SK-N-SH treated with all-trans-retinoic acid at 6 μM for 48 hours (cell line): ENCODE results near the gene KCTD2.

Experiments used
- ARNTL ChIP-seq: fragments of 450-650 bp; formaldehyde crosslinking; IDR thresholded peaks from 2 replicates; pipeline ENCODE4 v1.5.0; 2020; ENCODE audit warnings: low read depth, mild to moderate bottlenecking, moderate library complexity, borderline replicate concordance
- RARB ChIP-seq: fragments of 250-450 bp; sonication (Bioruptor Pico); IDR thresholded peaks from 2 replicates; pipeline ENCODE4 v1.8.0; 2021; ENCODE audit warnings: mild to moderate bottlenecking, moderate library complexity
- TOX ChIP-seq: fragments of 250-450 bp; sonication (Bioruptor Pico); IDR thresholded peaks from 2 replicates; pipeline ENCODE4 v1.8.0; 2021; ENCODE audit warnings: mild to moderate bottlenecking, moderate library complexity, borderline replicate concordance
- ZC3H10 ChIP-seq: fragments of 250-450 bp; sonication (Bioruptor Pico); IDR thresholded peaks from 2 replicates; pipeline ENCODE4 v1.5.1; 2021; ENCODE audit warnings: mild to moderate bottlenecking, moderate library complexity
- ZFP3 ChIP-seq: fragments of 250-450 bp; sonication (Bioruptor Pico); IDR thresholded peaks from 2 replicates; pipeline ENCODE4 v1.5.0; 2020; ENCODE audit warnings: mild to moderate bottlenecking, moderate library complexity
- ZFP30 ChIP-seq: fragments of 450-650 bp; formaldehyde crosslinking; IDR thresholded peaks from 2 replicates; pipeline ENCODE4 v1.5.0; 2022; ENCODE audit warnings: mild to moderate bottlenecking, moderate library complexity
- ZNF70 ChIP-seq: fragments of 450-650 bp; formaldehyde crosslinking; IDR thresholded peaks from 2 replicates; pipeline ENCODE4 v1.5.0; 2020; ENCODE audit warnings: mild to moderate bottlenecking, moderate library complexity
- ZNF8 ChIP-seq: fragments of 450-650 bp; formaldehyde crosslinking; IDR thresholded peaks from 2 replicates; pipeline ENCODE4 v1.5.0; 2020; ENCODE audit warnings: mild to moderate bottlenecking, moderate library complexity
- TF ChIP-seq, protein P1 (sequence below): fragments of 250-450 bp; sonication (Bioruptor Pico); IDR thresholded peaks from 2 replicates; pipeline ENCODE4 v1.5.1; 2020; ENCODE audit warnings: low read depth, mild to moderate bottlenecking, moderate library complexity
- TF ChIP-seq, protein P2 (sequence below): fragments of 250-450 bp; sonication (Bioruptor Pico); IDR thresholded peaks from 2 replicates; pipeline ENCODE4 v1.5.0; 2020; ENCODE audit warnings: mild to moderate bottlenecking, moderate library complexity
- TF ChIP-seq, protein P3 (sequence below): fragments of 250-450 bp; sonication (Bioruptor Pico); IDR thresholded peaks from 2 replicates; pipeline ENCODE4 v1.8.0; 2020; ENCODE audit warnings: mild to moderate bottlenecking, moderate library complexity, borderline replicate concordance

DNA sequence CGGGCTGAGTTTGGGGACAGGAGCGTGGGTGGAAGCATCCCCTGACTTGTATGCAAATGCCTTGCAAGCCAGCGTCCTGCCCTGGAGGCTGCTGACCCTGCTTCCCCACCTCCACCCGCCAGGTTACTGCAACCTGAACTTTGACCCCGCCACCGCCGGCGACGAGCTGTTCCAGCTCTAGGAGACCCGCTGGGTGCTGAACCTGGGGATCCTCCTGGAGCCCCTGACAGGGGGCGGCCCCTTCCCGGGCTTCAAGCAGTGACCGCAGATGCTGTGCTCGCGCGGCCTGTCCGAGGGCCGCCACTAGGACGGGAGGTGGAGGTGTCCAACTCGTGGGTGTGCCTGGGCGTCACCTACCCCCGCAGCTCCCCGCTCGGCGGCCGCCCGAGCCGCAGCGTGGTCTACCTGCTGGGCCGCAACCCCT lies 30.1 kb downstream of the KCTD2 start:
- TF ChIP-seq, protein P1, sequence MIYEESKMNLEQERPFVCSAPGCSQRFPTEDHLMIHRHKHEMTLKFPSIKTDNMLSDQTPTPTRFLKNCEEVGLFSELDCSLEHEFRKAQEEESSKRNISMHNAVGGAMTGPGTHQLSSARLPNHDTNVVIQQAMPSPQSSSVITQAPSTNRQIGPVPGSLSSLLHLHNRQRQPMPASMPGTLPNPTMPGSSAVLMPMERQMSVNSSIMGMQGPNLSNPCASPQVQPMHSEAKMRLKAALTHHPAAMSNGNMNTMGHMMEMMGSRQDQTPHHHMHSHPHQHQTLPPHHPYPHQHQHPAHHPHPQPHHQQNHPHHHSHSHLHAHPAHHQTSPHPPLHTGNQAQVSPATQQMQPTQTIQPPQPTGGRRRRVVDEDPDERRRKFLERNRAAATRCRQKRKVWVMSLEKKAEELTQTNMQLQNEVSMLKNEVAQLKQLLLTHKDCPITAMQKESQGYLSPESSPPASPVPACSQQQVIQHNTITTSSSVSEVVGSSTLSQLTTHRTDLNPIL (CRISPR knock-in tag), result no peak
- TF ChIP-seq ZFP30 (CRISPR knock-in tag), result no peak
- no peak for TF ChIP-seq ZFP3 (CRISPR knock-in tag)
- no peak for TF ChIP-seq ARNTL (CRISPR knock-in tag)
- TF ChIP-seq, protein P2, sequence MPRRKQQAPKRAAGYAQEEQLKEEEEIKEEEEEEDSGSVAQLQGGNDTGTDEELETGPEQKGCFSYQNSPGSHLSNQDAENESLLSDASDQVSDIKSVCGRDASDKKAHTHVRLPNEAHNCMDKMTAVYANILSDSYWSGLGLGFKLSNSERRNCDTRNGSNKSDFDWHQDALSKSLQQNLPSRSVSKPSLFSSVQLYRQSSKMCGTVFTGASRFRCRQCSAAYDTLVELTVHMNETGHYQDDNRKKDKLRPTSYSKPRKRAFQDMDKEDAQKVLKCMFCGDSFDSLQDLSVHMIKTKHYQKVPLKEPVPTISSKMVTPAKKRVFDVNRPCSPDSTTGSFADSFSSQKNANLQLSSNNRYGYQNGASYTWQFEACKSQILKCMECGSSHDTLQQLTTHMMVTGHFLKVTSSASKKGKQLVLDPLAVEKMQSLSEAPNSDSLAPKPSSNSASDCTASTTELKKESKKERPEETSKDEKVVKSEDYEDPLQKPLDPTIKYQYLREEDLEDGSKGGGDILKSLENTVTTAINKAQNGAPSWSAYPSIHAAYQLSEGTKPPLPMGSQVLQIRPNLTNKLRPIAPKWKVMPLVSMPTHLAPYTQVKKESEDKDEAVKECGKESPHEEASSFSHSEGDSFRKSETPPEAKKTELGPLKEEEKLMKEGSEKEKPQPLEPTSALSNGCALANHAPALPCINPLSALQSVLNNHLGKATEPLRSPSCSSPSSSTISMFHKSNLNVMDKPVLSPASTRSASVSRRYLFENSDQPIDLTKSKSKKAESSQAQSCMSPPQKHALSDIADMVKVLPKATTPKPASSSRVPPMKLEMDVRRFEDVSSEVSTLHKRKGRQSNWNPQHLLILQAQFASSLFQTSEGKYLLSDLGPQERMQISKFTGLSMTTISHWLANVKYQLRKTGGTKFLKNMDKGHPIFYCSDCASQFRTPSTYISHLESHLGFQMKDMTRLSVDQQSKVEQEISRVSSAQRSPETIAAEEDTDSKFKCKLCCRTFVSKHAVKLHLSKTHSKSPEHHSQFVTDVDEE (CRISPR knock-in tag), result no peak
- TF ChIP-seq, protein P3, sequence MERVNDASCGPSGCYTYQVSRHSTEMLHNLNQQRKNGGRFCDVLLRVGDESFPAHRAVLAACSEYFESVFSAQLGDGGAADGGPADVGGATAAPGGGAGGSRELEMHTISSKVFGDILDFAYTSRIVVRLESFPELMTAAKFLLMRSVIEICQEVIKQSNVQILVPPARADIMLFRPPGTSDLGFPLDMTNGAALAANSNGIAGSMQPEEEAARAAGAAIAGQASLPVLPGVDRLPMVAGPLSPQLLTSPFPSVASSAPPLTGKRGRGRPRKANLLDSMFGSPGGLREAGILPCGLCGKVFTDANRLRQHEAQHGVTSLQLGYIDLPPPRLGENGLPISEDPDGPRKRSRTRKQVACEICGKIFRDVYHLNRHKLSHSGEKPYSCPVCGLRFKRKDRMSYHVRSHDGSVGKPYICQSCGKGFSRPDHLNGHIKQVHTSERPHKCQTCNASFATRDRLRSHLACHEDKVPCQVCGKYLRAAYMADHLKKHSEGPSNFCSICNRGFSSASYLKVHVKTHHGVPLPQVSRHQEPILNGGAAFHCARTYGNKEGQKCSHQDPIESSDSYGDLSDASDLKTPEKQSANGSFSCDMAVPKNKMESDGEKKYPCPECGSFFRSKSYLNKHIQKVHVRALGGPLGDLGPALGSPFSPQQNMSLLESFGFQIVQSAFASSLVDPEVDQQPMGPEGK (CRISPR knock-in tag), result no peak
- no peak for TF ChIP-seq RARB
- TF ChIP-seq TOX (CRISPR knock-in tag), result no peak
- TF ChIP-seq ZC3H10 (CRISPR knock-in tag), result no peak
- no peak for TF ChIP-seq ZNF8 (CRISPR knock-in tag)
- TF ChIP-seq ZNF70 (CRISPR knock-in tag), result no peak
